HEK293 (cell line): ENCODE results near the gene ANKRD52.

Experiments used
- CTCF ChIA-PET: fragments of 350-600 bp; formaldehyde crosslinking; extraction: SDS; loops from one replicate; lab custom pipeline; 2021; ENCODE audit warnings: antibody characterized with exemption; lab: Yijun Ruan, JAX
- POLR2A ChIA-PET: fragments of 300-600 bp; formaldehyde crosslinking; extraction: SDS; loops from one replicate; lab custom pipeline; 2020; ENCODE audit warnings: antibody characterized with exemption, inconsistent platforms; lab: Yijun Ruan, JAX
- H3K27ac ChIP-seq: fragments of 200-500 bp; sonication (Bioruptor generic); 2 replicates; pipeline ENCODE4 v1.5.1; 2014; ENCODE audit warnings: low read depth, low read length, control low read depth, inconsistent platforms; ENCODE audit errors: extremely low read depth
- H3K36me3 ChIP-seq, 2 experiments: fragments of 200-500 bp in 1 of 2; sonication (Bioruptor generic) in 1 of 2; 1 replicate in 1 of 2; 2 replicates in 1 of 2; pipeline ENCODE4 v1.5.1; 2014 to 2017; ENCODE audit warnings: inconsistent platforms in 2 of 2, low read length in 2 of 2; ENCODE audit not compliant: control insufficient read depth in 2 of 2, insufficient read depth in 1 of 2
- H3K4me1 ChIP-seq: fragments of 200-500 bp; sonication (Bioruptor generic); 2 replicates; pipeline ENCODE4 v1.5.1; 2014; ENCODE audit warnings: mild to moderate bottlenecking, low read length, inconsistent platforms; ENCODE audit not compliant: control insufficient read depth, insufficient read depth
- H3K4me3 ChIP-seq: 2 replicates; pipeline ENCODE4 v1.5.1; 2011; ENCODE audit warnings: low read depth, mild to moderate bottlenecking, control low read depth, low read length, moderate library complexity
- H3K9me3 ChIP-seq: fragments of 200-500 bp; sonication (Bioruptor generic); 2 replicates; pipeline ENCODE4 v1.5.1; 2014; ENCODE audit warnings: low read depth, low read length, inconsistent platforms; ENCODE audit not compliant: control insufficient read depth, insufficient read depth
- ELK4 ChIP-seq: IDR thresholded peaks from 2 replicates; pipeline ENCODE4 v1.6.1; 2011; ENCODE audit warnings: mild to moderate bottlenecking, low read depth, low read length, borderline replicate concordance
- HOXC10 ChIP-seq: sonication (generic); formaldehyde crosslinking; IDR thresholded peaks from 2 replicates; pipeline ENCODE4 v1.8.1; 2023; ENCODE audit warnings: mild to moderate bottlenecking, missing genetic modification reagents
- HOXD13 ChIP-seq: sonication (generic); formaldehyde crosslinking; IDR thresholded peaks from 2 replicates; pipeline ENCODE4 v1.8.0; 2022; ENCODE audit warnings: missing genetic modification reagents, borderline replicate concordance
- IKZF3 ChIP-seq: fragments of 450-650 bp; IDR thresholded peaks from 2 replicates; pipeline ENCODE4 v1.5.0; 2018; ENCODE audit warnings: missing biosample characterization, mild to moderate bottlenecking, missing genetic modification characterization, moderate library complexity
- KLF1 ChIP-seq: fragments of 450-650 bp; formaldehyde crosslinking; IDR thresholded peaks from 2 replicates; pipeline ENCODE4 v1.5.1; 2016; ENCODE audit warnings: missing biosample characterization, missing genetic modification characterization
- KLF8 ChIP-seq: fragments of 450-650 bp; formaldehyde crosslinking; IDR thresholded peaks from 2 replicates; pipeline ENCODE4 v1.5.1; 2016; ENCODE audit warnings: missing biosample characterization, missing genetic modification characterization
- MZF1 ChIP-seq: fragments of 450-650 bp; formaldehyde crosslinking; IDR thresholded peaks from 2 replicates; pipeline ENCODE4 v1.5.1; 2017; ENCODE audit warnings: missing biosample characterization, missing genetic modification characterization, borderline replicate concordance
- OVOL3 ChIP-seq: fragments of 450-650 bp; formaldehyde crosslinking; IDR thresholded peaks from 2 replicates; pipeline ENCODE4 v1.5.1; 2016; ENCODE audit warnings: missing biosample characterization, missing genetic modification characterization
- SETDB1 ChIP-seq: IDR thresholded peaks from one replicate; pipeline ENCODE4 v1.6.1; 2017; ENCODE audit warnings: mild to moderate bottlenecking, low read length, moderate library complexity, mixed read lengths; ENCODE audit not compliant: insufficient read length
- SP2 ChIP-seq: fragments of 450-650 bp; formaldehyde crosslinking; IDR thresholded peaks from 2 replicates; pipeline ENCODE4 v1.5.1; 2016; ENCODE audit warnings: missing biosample characterization, missing genetic modification characterization
- SP7 ChIP-seq: fragments of 450-650 bp; formaldehyde crosslinking; IDR thresholded peaks from 2 replicates; pipeline ENCODE4 v1.5.1; 2016; ENCODE audit warnings: missing biosample characterization, missing genetic modification characterization
- TRIM28 ChIP-seq: IDR thresholded peaks from 2 replicates; pipeline ENCODE4 v1.6.1; 2011; ENCODE audit warnings: low read length, control low read depth, borderline replicate concordance
- WT1 ChIP-seq: fragments of 450-650 bp; formaldehyde crosslinking; IDR thresholded peaks from 2 replicates; pipeline ENCODE4 v1.5.1; 2016; ENCODE audit warnings: missing biosample characterization, missing genetic modification characterization
- ZEB2 ChIP-seq: fragments of 450-650 bp; formaldehyde crosslinking; IDR thresholded peaks from 2 replicates; pipeline ENCODE4 v1.5.1; 2016; ENCODE audit warnings: missing biosample characterization, missing genetic modification characterization
- ZFP3 ChIP-seq: fragments of 450-650 bp; formaldehyde crosslinking; IDR thresholded peaks from 2 replicates; pipeline ENCODE4 v1.5.1; 2016; ENCODE audit warnings: low read depth, missing biosample characterization, missing genetic modification characterization
- ZFP69B ChIP-seq: fragments of 450-650 bp; formaldehyde crosslinking; IDR thresholded peaks from 2 replicates; pipeline ENCODE4 v1.5.1; 2016; ENCODE audit warnings: missing biosample characterization, missing genetic modification characterization
- ZNF132 ChIP-seq: fragments of 450-650 bp; formaldehyde crosslinking; IDR thresholded peaks from 2 replicates; pipeline ENCODE4 v1.5.1; 2017; ENCODE audit warnings: missing biosample characterization, missing genetic modification characterization, borderline replicate concordance
- ZNF140 ChIP-seq: fragments of 450-650 bp; formaldehyde crosslinking; IDR thresholded peaks from 2 replicates; pipeline ENCODE4 v1.5.1; 2016; ENCODE audit warnings: missing biosample characterization, missing genetic modification characterization
- ZNF18 ChIP-seq: fragments of 450-650 bp; formaldehyde crosslinking; IDR thresholded peaks from 2 replicates; pipeline ENCODE4 v1.5.1; 2016; ENCODE audit warnings: missing biosample characterization, missing genetic modification characterization
- ZNF211 ChIP-seq: fragments of 450-650 bp; formaldehyde crosslinking; IDR thresholded peaks from 2 replicates; pipeline ENCODE4 v1.5.1; 2016; ENCODE audit warnings: low read depth, missing biosample characterization, missing genetic modification characterization
- ZNF223 ChIP-seq: fragments of 450-650 bp; formaldehyde crosslinking; IDR thresholded peaks from 2 replicates; pipeline ENCODE4 v1.5.1; 2016; ENCODE audit warnings: missing biosample characterization, missing genetic modification characterization
- ZNF292 ChIP-seq: fragments of 450-650 bp; formaldehyde crosslinking; IDR thresholded peaks from 2 replicates; pipeline ENCODE4 v1.5.1; 2016; ENCODE audit warnings: low read depth, missing biosample characterization, missing genetic modification characterization, borderline replicate concordance
- ZNF335 ChIP-seq: fragments of 450-650 bp; formaldehyde crosslinking; conservative IDR thresholded peaks from 2 replicates; pipeline ENCODE4 v1.5.1; 2016; ENCODE audit warnings: missing biosample characterization, missing genetic modification characterization
- ZNF510 ChIP-seq: fragments of 450-650 bp; formaldehyde crosslinking; IDR thresholded peaks from 2 replicates; pipeline ENCODE4 v1.5.1; 2018; ENCODE audit warnings: mild to moderate bottlenecking, missing genetic modification characterization, missing biosample characterization; ENCODE audit not compliant: insufficient replicate concordance
- ZNF513 ChIP-seq: fragments of 450-650 bp; IDR thresholded peaks from 2 replicates; pipeline ENCODE4 v1.5.1; 2018; ENCODE audit warnings: missing biosample characterization, missing genetic modification characterization
- ZNF548 ChIP-seq: fragments of 450-650 bp; formaldehyde crosslinking; IDR thresholded peaks from 2 replicates; pipeline ENCODE4 v1.5.1; 2016; ENCODE audit warnings: missing biosample characterization, missing genetic modification characterization
- ZNF560 ChIP-seq: fragments of 450-650 bp; formaldehyde crosslinking; IDR thresholded peaks from 2 replicates; pipeline ENCODE4 v1.5.1; 2017; ENCODE audit warnings: missing biosample characterization, missing genetic modification characterization, borderline replicate concordance
- ZNF596 ChIP-seq: fragments of 450-650 bp; IDR thresholded peaks from 2 replicates; pipeline ENCODE4 v1.5.0; 2018; ENCODE audit warnings: missing biosample characterization, mild to moderate bottlenecking, missing genetic modification characterization, moderate library complexity
- ZNF768 ChIP-seq: fragments of 450-650 bp; formaldehyde crosslinking; IDR thresholded peaks from 2 replicates; pipeline ENCODE4 v1.5.1; 2018; ENCODE audit warnings: missing biosample characterization, mild to moderate bottlenecking, missing genetic modification characterization
- ZNF791 ChIP-seq: fragments of 450-650 bp; formaldehyde crosslinking; IDR thresholded peaks from 2 replicates; pipeline ENCODE4 v1.5.1; 2016; ENCODE audit warnings: missing biosample characterization, missing genetic modification characterization
- ZNF837 ChIP-seq: fragments of 450-650 bp; formaldehyde crosslinking; IDR thresholded peaks from 2 replicates; pipeline ENCODE4 v1.5.1; 2016; ENCODE audit warnings: missing biosample characterization, missing genetic modification characterization

ANKRD52 gene

GRCh38 chr12:56282579-56282978 lies 24.4 kb upstream of the ANKRD52 start (continued):
- no peak for TF ChIP-seq ZNF513 (tag by site-specific recombination)
- TF ChIP-seq ZEB2: no peak
- no peak for TF ChIP-seq ZNF548 (tag by site-specific recombination)
- no peak for TF ChIP-seq OVOL3
- TF ChIP-seq ZNF292: no peak
- no peak for TF ChIP-seq IKZF3 (tag by site-specific recombination)
- no peak for TF ChIP-seq ZNF596 (tag by site-specific recombination)
- TF ChIP-seq HOXC10 (CRISPR knock-in tag): no peak
- no peak for TF ChIP-seq ZNF223 (tag by site-specific recombination)
- TF ChIP-seq HOXD13: no peak

GRCh38 chr12:56282030-56282429 lies 23.8 kb upstream of the ANKRD52 start:
- H3K4me3 ChIP-seq: no peak overlapping the region
- no peaks in the 10 kb centered on the region for H3K4me1 ChIP-seq
- H3K36me3 ChIP-seq: peaks cover 77 to 85% of the 10 kb centered on the region in 2 experiments
- POLR2A ChIA-PET: no interaction called here
- TF ChIP-seq ZNF140 (tag by site-specific recombination) (no peak), SP7 (tag by site-specific recombination) (no peak), ZNF560 (tag by site-specific recombination) (no peak), IKZF3 (tag by site-specific recombination) (no peak), ZNF510 (tag by site-specific recombination) (no peak), MZF1 (no peak), KLF1 (no peak), ZNF335 (tag by site-specific recombination) (no peak), KLF8 (tag by site-specific recombination) (no peak), SETDB1 (no peak), ZNF211 (tag by site-specific recombination) (no peak), TRIM28 (no peak), ZFP3 (tag by site-specific recombination) (no peak), ZFP69B (no peak)
- no peaks in the 10 kb centered on the region for H3K9me3 ChIP-seq
- no peak overlapping the region for H3K27ac ChIP-seq
- CTCF ChIA-PET: interaction anchor here (1.0 to 1.7 kb wide), 2 partner anchors 15 to 196 kb away, joined by 3 read pairs; partner anchors contain the start of gene COQ10A

GRCh38 chr12:56280849-56281248 lies 22.7 kb upstream of the ANKRD52 start:
- H3K4me1 ChIP-seq: no peaks in the 10 kb centered on the region
- H3K9me3 ChIP-seq: no peaks in the 10 kb centered on the region
- peaks cover 85 to 86% of the 10 kb centered on the region in 2 experiments for H3K36me3 ChIP-seq
- no peak overlapping the region for H3K4me3 ChIP-seq
- ChIA-PET CTCF (interaction anchor here (1.5 kb wide), 1 partner anchor 22 kb away, joined by 3 read pairs; no protein-coding TSS in a partner anchor), POLR2A (interaction anchor here (0.9 kb wide), 1 partner anchor 13 kb away, joined by 5 read pairs; the partner anchor contains the start of gene COQ10A)
- H3K27ac ChIP-seq: no peak overlapping the region
- TF ChIP-seq ZNF560 (tag by site-specific recombination) (no peak), ZNF132 (no peak), WT1 (tag by site-specific recombination) (no peak), ZEB2 (no peak), ZNF837 (tag by site-specific recombination) (no peak), SP2 (no peak), ZNF768 (tag by site-specific recombination) (no peak), KLF1 (no peak), ELK4 (no peak), ZNF791 (no peak), ZNF18 (tag by site-specific recombination) (no peak)
